ENCODE results near the gene SPINT3.

SPINT3 gene

DNA sequence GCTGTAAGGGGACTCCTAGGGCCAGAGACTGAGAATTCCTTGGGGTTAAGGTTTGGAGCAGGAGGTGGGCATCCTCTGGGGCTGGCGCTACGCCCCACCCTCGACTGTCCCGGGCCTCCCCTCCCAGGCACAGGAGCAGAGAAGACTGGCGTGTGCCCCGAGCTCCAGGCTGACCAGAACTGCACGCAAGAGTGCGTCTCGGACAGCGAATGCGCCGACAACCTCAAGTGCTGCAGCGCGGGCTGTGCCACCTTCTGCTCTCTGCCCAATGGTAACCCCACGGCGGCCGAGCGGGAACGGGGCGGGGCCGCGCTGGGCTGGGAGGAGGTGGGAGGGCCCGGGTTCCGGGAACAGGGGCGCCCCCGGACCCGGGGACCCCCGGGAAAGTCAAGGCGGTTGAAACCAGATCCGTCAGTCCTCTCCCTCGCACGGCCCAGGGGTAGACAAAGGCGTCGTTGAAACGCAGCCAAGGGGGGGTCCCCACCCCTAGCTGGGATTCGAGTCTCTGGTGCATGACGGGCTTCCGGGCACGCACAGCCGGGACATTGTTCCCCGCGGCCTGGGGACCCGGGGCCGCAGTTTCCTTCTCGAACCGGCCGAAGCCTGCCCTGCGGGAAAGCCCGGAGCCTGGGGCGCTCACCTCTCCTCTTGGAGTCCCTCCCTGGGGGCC lies 45.0 kb downstream of the SPINT3 start:
- Histone ChIP-seq H3K4me3 (ENCODE audit: low read length) (peak overlapping the region; percentile 83), H3K27ac (ENCODE audit: low read length) (no peak overlapping the region), H3K4me1 (ENCODE audit: insufficient read depth, low read length) (peaks cover 5% of the 10 kb centered on the region; the same call in 1 of the 2 replicates), H3K36me3 (ENCODE audit: insufficient read depth, low read depth, low read length) (no peaks in the 10 kb centered on the region), H3K9me3 (ENCODE audit: insufficient read depth, low read depth, low read length) (no peaks in the 10 kb centered on the region), H3K27me3 (ENCODE audit: insufficient read depth, low read length) (peaks cover 36% of the 10 kb centered on the region), H3K9ac (ENCODE audit: low read depth, low read length) (peak overlapping the region; percentile 62; the same call in 1 of the 2 replicates)

DNA sequence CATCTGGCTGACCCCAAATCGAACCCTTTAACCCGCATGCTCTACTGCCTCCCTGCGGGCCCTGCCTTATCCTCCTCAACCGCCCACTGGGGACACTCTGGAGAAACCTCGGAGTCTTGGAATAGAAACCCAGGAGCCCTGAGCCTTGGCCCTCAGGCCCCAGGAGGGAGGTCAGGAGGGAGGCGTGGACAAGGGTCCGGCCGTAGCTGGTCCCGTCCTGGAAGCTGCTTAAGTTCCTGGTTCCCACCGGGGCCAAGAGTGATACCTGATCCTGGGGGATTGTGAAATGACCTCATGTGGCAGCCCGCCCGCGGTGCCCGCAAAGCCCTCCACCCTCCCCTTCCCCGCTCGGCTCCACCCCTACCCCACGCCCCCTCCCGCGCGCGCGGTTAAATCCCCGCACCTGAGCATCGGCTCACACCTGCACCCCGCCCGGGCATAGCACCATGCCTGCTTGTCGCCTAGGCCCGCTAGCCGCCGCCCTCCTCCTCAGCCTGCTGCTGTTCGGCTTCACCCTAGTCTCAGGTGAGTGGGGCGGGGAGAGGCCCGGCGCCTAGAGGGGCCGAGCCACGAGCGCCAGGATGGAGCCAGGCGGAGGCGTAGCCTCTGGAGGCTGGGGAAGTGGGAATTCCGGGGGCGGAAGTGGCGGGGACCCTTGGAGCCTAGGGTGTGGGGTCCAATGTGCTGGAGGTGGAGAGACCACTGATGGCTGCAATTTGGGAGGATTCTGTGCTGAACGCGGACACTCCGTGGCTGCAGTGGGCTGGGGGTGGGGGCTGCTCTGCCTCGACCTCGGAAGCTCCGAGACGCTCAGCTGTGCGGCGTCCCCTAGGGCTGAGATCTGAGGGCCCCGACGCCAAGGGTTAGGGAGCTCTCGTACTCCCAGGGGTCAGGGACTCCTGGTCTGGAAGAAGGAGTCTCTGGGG lies 45.8 kb downstream of the SPINT3 start, which contains the start of gene WFDC2:
TSS of gene WFDC2 (plus strand) at position 418 of the 926 bp plus-strand sequence. CDS start at position 447, 29 bp downstream.
- H3K9ac ChIP-seq (ENCODE audit: low read depth, low read length) = peak within 1 kb of the TSS; percentile 62; the same call in 1 of the 2 replicates
- no peak within 1 kb of the TSS for H3K27ac ChIP-seq (ENCODE audit: low read length)
- H3K4me1 ChIP-seq (ENCODE audit: insufficient read depth, low read length) = peaks cover 5% of the 10 kb centered on the region; the same call in 1 of the 2 replicates
- H3K4me3 ChIP-seq (ENCODE audit: low read length) = peak within 1 kb of the TSS; percentile 83
- H3K27me3 ChIP-seq (ENCODE audit: insufficient read depth, low read length) = peaks cover 43% of the 10 kb centered on the region
- H3K36me3 ChIP-seq (ENCODE audit: insufficient read depth, low read depth, low read length) = no peaks in the 10 kb centered on the region
- H3K9me3 ChIP-seq (ENCODE audit: insufficient read depth, low read depth, low read length) = no peaks in the 10 kb centered on the region

DNA sequence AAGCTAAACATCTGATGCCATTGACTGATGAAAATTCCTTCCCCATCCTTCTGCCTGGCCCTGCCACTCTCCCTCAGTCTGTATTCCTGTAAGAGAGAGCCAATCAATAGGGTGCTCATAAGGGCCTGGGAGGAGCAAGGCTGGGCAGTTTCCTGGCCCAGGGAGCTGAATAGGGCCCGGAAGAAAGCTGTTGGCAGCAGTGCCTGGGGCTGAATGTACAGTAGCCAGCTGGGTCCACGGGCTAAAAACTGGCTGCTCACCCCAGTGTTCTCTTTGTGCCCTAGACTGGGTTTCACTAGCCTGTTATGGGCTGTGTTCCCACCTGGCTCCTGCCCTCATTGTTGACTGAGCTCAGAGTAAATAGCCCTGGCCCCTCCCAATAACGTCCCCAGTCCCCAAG lies 47.6 kb downstream of the SPINT3 start:
- Histone ChIP-seq H3K9ac (ENCODE audit: low read depth, low read length) (no peak overlapping the region), H3K9me3 (ENCODE audit: insufficient read depth, low read depth, low read length) (no peaks in the 10 kb centered on the region), H3K4me1 (ENCODE audit: insufficient read depth, low read length) (peaks cover 5% of the 10 kb centered on the region; the same call in 1 of the 2 replicates), H3K27me3 (ENCODE audit: insufficient read depth, low read length) (peaks cover 45% of the 10 kb centered on the region), H3K36me3 (ENCODE audit: insufficient read depth, low read depth, low read length) (no peaks in the 10 kb centered on the region), H3K27ac (ENCODE audit: low read length) (no peak overlapping the region), H3K4me3 (ENCODE audit: low read length) (no peak overlapping the region)

DNA sequence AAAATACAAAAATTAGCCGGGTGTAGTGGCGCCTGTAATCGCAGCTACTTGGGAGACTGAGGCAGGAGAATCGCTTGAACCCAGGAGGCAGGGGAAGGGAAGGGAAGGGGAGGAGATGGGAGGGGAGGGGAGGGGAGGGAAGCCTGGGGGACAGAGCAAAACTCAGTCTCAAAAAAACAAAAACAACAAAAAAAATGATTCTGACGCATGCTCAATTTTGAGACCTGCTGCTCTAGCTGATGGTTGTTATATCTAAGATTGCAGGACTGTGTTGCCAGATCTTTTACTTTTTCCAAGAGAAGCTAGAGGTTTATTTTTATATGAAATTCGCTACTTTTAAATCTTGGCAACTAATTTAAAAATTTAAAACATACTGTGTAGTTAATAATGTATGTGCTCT lies 48.2 kb downstream of the SPINT3 start:
- H3K9me3 ChIP-seq (ENCODE audit: insufficient read depth, low read depth, low read length) = no peaks in the 10 kb centered on the region
- H3K4me1 ChIP-seq (ENCODE audit: insufficient read depth, low read length) = peaks cover 5% of the 10 kb centered on the region; the same call in 1 of the 2 replicates
- H3K36me3 ChIP-seq (ENCODE audit: insufficient read depth, low read depth, low read length) = no peaks in the 10 kb centered on the region
- H3K9ac ChIP-seq (ENCODE audit: low read depth, low read length) = no peak overlapping the region
- H3K4me3 ChIP-seq (ENCODE audit: low read length) = no peak overlapping the region
- H3K27ac ChIP-seq (ENCODE audit: low read length) = no peak overlapping the region
- H3K27me3 ChIP-seq (ENCODE audit: insufficient read depth, low read length) = peaks cover 45% of the 10 kb centered on the region

DNA sequence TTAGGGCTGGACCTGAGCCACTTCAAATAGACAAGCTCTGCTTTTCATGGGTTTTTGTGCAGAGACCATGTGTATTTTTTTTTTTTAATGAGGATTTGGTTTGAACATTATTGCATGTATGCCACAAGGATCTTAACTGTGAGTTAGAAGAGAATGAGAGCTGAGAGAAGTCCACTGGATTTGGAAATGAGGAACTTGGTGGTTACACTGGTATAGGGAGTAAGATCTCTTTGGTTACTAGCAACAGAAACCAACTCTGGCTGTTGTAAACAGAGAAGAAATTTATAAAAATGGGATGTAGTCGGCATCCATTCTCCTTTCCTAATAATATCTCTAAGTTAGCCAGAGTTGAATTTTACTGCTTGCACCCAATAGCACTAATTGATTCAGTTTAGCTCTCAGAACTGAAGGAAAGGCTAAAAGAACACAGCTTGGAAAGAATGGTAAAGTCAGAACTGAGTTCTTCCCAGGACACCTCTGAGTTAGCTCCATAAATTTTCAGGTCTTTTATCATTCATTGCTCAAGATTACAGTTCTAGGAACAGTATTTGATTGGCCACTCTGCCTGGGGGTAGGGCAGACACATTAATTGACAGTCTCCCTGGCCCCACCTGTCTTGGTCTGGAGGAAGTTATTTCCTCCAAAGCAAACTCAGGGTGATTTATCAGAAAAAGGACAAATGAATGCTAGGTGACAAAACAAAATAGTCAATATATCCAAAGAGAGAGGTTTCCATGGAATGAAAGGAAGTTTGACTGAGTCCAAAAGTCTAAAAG lies 49.7 kb downstream of the SPINT3 start:
- H3K4me3 ChIP-seq (ENCODE audit: low read length) = no peak overlapping the region
- no peaks in the 10 kb centered on the region for H3K9me3 ChIP-seq (ENCODE audit: insufficient read depth, low read depth, low read length)
- no peaks in the 10 kb centered on the region for H3K36me3 ChIP-seq (ENCODE audit: insufficient read depth, low read depth, low read length)
- H3K27ac ChIP-seq (ENCODE audit: low read length) = no peak overlapping the region
- H3K27me3 ChIP-seq (ENCODE audit: insufficient read depth, low read length) = peaks cover 35% of the 10 kb centered on the region
- H3K9ac ChIP-seq (ENCODE audit: low read depth, low read length) = no peak overlapping the region
- H3K4me1 ChIP-seq (ENCODE audit: insufficient read depth, low read length) = no peaks in the 10 kb centered on the region

DNA sequence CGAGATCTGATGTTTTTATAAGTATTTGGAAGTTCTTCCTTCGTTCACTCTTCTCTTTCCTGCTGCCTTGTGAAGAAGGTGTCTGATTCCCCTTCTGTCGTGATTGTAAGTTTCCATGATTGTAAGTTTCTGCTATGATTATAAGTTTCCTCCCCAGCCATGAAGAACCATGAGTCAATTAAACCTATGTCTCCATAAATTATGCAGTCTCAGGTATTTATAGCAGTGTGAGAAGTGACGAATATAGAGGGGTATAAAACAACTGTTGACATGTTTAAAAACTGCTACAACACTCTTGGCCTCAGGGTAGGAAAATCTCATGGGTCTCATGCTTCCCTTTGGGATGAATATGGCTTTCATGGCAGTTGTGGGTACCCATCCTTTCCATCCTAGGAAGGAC lies 51.7 kb downstream of the SPINT3 start:
- Histone ChIP-seq H3K4me3 (ENCODE audit: low read length) (no peak overlapping the region), H3K4me1 (ENCODE audit: insufficient read depth, low read length) (no peaks in the 10 kb centered on the region), H3K27ac (ENCODE audit: low read length) (no peak overlapping the region), H3K36me3 (ENCODE audit: insufficient read depth, low read depth, low read length) (no peaks in the 10 kb centered on the region), H3K9me3 (ENCODE audit: insufficient read depth, low read depth, low read length) (no peaks in the 10 kb centered on the region), H3K27me3 (ENCODE audit: insufficient read depth, low read length) (peaks cover 19% of the 10 kb centered on the region), H3K9ac (ENCODE audit: low read depth, low read length) (no peak overlapping the region)

DNA sequence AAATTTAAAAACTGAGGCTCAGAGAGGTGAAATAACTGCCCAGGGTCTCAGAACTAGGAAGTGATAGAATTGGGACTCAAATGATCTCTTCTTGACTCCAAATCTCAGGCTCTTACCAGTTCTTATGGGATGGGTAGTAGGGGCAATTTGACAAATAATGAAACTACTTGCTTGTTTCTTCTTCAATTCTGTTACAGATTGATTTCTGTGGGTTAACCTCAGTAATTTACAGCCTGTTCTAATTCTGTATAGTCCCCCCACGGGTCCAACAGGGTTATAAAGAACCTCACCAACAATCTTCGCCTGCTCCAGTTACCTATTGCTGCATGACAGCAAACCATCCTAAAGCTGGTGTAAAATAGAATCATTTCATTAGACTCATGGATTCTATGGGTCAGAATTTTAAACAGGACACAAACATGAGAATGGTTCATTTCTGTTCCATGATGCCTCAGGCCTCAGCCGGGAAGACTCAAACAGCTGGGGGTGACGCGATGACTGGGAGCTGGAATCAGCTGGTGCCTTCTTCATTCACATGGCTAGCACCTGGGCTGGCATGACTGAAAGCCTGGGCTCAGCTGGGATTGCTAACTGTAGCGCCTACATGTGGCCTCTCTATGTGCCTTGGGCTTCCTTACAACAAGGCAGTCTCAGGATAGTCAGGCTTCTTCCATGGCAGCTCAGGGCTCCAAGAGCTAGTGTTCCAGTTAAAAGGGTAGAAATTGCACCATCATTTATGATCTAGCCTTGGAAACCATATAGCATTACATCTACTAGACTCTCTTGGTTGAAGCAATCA lies 52.5 kb downstream of the SPINT3 start:
- no peaks in the 10 kb centered on the region for H3K36me3 ChIP-seq (ENCODE audit: insufficient read depth, low read depth, low read length)

More for the DNA sequence above, 52.5 kb downstream of the SPINT3 start:
- Histone ChIP-seq H3K9ac (ENCODE audit: low read depth, low read length) (no peak overlapping the region), H3K27me3 (ENCODE audit: insufficient read depth, low read length) (peaks cover 12% of the 10 kb centered on the region; the same call in 1 of the 2 replicates), H3K4me1 (ENCODE audit: insufficient read depth, low read length) (no peaks in the 10 kb centered on the region), H3K4me3 (ENCODE audit: low read length) (no peak overlapping the region), H3K9me3 (ENCODE audit: insufficient read depth, low read depth, low read length) (no peaks in the 10 kb centered on the region), H3K27ac (ENCODE audit: low read length) (no peak overlapping the region)

All from iPS-20b (cell line).